Skeletal muscle cell (primary cell): ENCODE measurements around the gene MAPK11.
A peak's percentile ranks its signal among the peaks of the same experiment; 100 is the strongest.

Experiments used
- DNase-seq: peaks from one replicate; pipeline ENCODE4 v3.0.0-alpha.2; 2010; ENCODE audit warnings: low read depth
- H3K4me3 ChIP-seq: 2 replicates; pipeline ENCODE4 v1.5.1; 2011; ENCODE audit warnings: low read depth, mild to moderate bottlenecking, control low read depth, low read length, moderate library complexity

MAPK11 gene

DNA sequence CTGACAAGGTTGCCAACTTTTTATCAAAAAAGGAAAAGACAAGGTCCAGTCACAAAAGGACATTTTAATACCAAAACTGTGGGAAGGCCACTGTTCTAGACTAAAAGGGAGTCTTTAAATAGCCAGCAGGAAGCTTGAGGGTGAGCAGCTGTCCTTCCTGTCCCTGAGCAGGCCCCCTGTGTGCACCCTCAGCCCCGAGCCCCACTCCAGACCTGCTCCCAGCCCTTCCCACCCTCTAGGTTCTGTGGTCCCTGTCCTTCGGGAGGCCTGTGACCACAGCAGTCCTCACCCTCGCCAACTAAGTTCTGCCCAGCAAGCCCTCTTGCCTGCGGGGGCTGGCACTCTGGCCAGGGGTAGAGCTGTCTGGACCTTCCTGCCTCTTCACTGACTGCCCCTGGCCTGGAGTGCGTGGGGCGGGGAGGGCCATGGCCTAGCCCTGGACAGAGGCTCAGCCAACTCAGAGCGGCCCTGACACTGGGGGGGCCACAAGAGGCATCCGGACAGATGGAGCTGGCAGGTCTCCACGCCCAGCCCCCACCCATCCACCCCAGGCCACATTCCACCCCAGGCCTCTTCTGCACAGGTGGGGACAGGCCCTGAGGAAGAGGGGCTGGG, 38.9 kb upstream of the MAPK11 start:
- no peak overlapping the region for H3K4me3 ChIP-seq
- no peak for DNase-seq

DNA sequence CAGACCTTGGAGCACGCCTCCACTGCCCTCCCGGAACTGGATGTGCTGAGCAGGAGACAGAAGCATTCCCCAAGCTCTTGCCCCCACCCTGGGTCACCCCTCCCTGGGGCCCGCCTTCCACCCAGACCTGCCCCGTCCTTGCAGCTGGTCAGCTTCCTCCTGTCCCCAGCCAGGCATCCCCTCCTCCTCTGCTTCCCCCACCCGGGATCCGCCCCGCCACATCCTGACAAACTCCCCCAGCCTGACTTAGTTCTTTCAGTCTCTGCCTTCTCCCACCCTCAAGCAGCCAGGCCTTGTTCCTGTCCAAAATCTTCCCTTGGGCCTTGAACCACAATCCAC, 38.4 kb upstream of the MAPK11 start:
- DNase-seq = no peak
- H3K4me3 ChIP-seq = no peak overlapping the region

DNA sequence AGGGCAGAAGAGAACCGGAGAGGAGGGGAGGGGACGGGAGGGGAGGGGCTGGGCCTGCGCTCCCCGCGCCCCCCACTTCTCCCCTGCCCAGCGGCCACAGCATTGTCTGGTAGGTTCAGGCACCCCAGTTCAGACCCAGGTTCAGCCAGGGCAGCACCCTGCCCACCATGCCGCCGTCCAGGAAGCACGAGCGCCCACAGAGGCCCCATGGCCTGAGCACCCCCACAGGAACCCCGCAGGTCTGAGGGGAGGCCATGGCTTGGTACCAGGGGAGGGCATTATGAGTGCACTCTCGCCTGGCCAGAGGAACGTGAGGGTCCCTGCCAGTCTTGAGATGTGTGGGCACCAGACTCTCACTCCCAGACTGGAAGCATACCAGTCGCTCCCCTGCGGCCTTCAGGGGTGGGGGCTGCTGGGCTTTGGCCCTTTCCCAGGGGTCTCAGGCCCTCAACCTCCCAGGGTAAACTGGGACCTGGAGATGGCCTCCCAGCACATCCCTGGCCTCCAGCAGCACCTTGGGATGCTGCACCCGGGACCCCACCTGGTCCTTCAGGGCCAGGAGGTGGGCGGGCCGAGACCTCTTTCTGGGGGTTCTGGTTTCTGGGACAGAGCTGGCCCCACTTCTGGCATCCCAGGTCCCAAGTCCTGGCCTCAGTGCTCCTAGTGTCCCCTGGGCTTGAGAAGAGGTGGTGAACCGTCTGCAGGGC, 37.9 kb upstream of the MAPK11 start:
- no peak for DNase-seq
- no peak overlapping the region for H3K4me3 ChIP-seq

DNA sequence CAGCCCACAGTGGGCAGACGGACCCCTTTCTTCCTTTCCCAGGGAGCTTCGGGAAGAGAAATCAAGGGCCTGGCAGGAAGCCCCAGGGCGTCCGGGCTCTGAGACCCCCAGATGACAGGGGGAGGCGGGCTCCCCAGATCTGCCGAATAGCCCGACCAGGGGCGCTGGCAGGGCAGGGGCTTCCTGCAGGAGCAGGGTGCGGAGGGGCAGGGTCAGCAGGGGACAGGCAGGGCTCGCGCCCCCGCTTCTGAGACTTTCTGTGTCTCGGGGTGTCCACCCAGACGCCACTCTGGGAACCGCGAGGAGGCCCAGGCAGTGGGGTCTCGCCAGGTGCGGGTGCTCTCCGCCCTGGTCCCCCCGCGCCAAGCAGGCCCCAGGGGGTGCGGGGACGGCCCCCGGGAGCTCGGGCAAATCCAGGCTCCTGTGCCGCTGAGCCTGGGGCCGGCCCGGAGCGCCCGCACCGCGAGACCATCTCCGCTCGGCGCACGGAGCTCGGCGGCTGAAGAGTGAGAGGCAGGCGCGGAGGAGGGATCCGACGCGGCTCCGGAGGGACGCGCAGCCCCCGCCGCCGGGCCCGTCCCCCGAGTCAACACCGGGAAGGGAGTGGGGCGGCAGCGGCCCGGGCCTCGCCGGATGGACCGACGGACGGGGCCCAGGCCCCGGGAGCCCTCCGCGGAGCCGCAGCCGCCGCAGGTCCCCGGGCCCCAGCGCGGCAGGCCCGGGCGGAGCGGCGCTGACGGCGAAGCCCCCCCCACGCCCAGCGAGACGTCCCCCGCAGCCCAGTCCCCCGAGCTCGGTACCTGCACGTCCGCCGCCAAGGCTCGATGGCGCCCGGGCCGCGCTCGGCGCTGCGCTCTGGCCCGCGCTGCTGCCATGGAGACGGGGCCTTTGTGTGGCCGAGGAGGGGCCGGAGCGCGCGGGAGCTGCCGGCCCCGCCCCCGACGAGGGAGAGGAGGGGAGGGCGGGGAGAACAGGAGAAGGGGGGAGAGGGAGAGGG, 36.9 kb upstream of the MAPK11 start, which contains the start of gene PLXNB2:
Gene PLXNB2, minus strand, starts transcription at position 894 of the 997 bp plus-strand sequence. CDS start 17,062 bp downstream, outside the sequence.
- DNase-seq = no peak
- peak within 1 kb of the TSS; percentile 96 for H3K4me3 ChIP-seq

DNA sequence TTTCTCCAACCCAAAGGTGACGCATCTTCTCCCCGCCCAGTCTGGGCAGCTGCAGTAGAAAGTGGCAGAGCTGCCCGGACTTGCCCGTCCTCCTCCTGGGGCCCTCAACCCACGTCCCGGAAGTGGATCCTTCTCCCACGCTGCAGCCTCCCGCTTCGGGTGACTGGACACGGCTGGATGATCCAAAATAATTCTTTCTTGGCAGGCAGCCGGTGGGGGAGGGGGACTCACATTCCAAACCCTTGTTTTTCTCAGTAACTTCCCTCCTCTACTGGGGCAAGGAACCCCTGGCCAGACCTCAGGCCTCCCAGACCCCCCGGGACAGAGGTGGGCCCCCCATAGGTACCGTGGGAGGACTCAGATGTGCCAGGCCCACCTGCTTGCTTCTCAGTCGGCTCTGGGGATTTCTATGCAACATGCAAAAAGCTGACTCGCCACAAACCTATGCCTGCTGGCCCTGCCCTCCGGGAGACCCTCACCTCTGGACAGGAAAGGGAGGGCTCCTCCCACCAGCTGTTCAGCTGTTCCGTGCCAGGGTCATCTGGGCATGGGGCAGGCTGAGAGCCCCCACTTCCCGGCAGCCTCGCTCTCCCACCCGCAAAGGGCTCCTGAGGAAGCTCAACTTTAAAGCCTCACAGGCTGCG, 35.9 kb upstream of the MAPK11 start:
- H3K4me3 ChIP-seq = peak overlapping the region; percentile 96
- DNase-seq = peak; percentile 88

DNA sequence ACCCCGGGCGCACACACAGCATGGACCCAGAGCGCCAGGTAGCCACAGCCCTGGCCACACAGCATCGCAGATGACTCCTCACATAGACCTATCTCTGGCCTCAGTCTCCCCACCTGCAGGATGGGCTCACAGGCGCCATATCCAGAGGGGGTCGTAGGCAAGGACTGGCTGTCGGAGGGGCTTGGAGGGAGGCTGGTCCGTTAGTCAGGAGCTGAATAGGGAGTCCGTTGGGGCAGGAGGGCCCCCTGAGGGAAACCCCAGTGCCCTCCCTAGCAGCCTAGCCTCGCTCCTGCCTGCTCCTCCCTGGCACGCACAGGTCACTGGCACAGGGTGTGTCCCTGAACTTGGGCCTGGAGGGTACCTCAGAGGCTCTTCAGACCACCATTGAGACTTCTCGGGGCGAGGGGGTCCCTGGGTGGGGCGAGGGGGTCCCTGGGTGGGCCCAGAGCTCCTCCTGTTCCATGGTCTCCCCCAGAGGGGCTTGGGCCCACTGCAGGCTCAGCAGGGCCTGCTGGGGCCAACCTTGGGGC, 35.3 kb upstream of the MAPK11 start:
- peak overlapping the region; percentile 96 for H3K4me3 ChIP-seq
- DNase-seq = no peak

DNA sequence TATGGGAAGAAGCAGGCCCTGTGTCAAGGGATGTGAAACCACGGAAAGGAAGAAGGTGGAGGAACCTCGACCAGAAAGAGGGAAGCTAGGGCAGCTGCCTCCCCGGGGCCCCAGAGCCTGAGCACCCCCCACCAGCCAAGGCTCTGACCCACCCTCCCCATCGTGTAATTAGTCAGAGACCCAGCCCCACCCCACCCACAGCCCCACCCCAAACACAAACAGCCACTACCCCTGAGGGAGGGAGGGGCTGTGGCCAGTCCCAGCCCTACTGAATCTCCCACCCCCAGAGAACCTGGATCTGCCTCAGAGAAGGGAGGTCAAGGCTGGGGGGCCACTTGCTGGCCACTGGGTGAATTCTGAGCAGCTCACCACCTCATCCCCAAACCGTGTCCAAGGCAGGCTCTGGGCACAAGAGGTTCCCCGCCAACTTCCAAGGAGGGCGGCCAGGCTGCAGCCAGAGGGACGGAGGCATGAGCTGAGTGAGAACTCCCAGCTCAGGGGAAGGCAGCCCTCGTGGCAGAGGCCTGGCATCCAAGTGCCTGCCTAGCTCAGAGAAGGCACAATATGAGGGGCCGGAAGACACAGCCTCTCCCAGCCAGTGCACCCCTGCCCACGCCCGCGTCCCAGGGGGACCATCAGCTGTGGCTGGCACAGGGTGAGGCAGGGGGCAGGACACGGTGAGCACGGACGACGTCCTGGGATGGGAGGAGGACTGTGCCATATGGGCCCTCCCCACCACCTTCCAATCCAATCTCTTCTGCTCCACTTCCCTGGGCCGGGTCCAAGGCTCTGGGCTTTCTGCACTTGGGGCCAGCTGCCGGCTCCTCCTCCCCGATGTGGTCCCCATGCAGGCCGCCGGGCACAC, 34.6 kb upstream of the MAPK11 start:
- no peak for DNase-seq
- peak overlapping the region; percentile 96 for H3K4me3 ChIP-seq

DNA sequence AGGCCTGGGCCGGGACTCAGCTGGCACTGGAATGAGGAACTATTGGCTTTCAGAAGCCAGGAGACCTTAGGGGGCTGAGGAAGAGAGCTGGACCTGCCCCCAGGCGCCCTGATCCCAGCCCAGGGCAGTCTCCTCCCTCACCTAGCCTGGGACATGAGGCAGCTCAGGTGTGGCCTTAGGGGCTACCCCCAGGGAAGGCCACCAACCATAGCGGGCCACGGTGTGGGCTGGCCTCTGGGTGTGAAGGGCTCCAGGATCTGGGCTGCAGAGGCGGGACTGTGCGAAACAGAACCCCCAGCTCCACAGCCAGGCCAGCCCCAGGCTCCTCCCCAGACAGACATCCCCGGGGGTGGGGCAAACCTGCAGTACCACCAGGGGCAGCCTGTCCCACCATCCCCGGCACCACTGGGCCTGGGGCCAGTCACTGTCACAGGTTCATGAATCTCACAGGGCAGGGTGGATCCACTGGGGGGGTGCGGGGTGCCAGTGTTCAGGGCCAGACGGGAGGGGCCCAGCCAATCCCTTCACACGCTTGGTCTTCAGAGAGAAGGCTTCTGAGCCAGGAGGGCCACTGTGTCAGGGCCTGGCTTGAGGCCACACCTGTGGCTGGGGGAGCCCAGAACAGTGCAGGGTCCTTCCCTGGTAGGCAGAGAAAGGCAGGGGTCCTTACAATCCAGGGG, 33.8 kb upstream of the MAPK11 start:
- H3K4me3 ChIP-seq = no peak overlapping the region
- DNase-seq = no peak

DNA sequence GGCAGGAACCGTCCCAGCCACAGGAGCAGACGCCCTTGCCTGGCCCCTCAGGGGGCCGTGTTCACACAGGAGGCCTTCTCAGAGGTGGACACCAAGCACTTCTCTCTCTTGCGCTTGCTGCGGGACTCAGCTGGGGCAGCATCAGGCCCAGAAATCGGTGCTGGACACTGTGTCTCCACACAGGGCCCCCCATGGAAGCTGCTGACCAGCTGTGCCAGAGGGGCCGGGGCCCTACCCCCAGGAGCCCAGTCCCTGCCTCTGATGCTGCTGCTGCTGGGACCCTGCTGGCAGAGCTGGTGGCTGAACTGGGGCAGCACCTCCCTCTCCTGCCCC, 33.3 kb upstream of the MAPK11 start:
- no peak for DNase-seq
- no peak overlapping the region for H3K4me3 ChIP-seq

DNA sequence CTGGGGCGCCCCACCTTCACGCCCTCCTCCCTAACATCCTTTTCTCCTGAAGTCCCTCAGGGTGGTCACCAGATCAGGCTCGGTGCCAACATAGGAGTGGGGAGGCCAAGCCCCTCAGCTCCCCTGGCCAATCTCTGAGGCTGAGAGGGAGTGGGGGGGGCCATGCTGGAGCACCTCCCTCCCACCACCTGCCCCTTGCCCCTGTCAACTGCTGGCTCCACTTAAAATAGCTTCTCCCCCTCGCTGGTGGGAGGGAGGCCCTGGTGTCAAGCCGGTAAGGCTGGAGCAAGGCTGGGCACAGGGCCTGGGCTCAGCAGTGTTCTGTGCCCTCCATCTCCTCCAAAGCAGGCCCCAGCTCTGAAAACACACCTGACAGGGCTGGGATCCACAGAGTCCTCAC, 32.4 kb upstream of the MAPK11 start:
- no peak overlapping the region for H3K4me3 ChIP-seq

DNA sequence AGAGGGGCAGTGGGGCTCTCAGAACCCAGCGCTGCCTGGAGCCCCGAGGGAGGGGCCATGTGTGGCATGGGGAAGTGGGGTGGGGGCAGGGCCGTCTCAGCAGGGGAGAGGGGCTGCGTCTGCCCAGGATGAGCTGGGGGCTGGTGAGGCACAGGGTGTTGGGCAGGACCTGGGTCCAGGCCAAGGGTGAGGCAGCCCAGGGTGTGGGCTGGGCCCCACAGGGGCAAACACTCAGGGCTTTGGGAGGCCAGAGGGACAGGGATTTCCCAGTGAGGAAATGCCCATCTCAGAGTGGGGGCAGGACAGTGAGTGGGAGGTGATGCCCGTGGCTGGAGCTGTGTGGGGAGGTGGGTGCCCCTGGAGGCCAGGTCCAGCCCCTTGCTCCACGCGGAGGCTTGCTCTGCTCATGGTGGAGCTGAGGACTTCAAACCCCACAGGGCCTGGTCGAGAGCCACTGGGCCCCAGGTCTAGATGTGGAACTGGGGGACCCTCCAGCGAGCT, 31.9 kb upstream of the MAPK11 start:
- no peak for DNase-seq
- H3K4me3 ChIP-seq = no peak overlapping the region

More for the DNA sequence above, 32.4 kb upstream of the MAPK11 start:
- no peak for DNase-seq

DNA sequence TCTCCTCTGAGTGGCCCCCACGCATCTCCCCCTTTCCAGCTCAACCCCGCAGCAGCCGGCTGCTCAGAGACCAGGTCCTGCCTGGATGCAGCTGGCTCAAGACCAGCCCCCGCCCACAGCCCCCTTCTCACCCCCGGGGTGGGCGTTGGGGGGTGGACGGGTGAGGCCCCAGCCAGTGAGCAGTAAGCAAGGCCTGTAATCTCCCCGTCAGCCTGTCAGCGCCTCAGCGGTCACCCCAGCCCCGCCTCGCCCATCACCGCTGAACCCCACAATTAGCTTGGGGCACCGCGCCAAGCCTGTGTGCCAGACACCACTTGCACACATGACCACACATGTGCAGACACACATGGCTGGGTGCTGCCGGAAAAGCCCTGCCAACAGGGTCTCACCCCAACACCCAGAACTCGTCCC, 31.4 kb upstream of the MAPK11 start:
- peak overlapping the region; percentile 1 for H3K4me3 ChIP-seq
- DNase-seq = no peak

DNA sequence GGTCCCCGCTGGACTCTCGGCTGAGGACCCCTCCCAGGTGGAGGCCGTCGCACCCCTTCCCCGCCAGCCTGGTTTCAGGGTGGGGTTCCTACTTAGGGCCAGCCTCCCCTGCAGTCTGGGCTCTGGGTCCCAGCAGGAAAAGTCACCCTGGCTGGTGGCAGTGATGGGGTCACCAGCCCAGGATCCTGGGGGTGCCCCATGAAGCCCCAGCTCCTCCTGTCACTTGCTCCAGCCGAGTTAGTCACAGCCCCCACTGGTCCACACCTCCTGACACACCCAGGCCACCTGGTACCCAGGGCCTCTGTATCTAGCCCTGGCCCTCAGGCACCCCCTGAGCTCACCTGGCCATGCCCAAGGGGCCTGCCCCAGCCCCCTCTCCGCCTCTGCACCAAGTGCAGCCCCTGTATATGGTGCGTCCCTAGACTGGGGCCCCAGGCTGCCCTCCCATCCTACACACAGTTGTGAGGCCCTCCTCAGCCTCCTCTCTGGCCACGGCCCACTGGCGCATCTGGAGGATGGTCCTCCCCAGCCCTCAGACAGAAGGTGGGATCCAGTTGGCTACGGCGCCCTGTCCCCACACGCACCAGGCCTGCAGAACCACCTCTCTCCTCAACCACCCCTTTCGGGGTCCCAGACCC, 30.6 kb upstream of the MAPK11 start:
- DNase-seq = no peak
- no peak overlapping the region for H3K4me3 ChIP-seq

DNA sequence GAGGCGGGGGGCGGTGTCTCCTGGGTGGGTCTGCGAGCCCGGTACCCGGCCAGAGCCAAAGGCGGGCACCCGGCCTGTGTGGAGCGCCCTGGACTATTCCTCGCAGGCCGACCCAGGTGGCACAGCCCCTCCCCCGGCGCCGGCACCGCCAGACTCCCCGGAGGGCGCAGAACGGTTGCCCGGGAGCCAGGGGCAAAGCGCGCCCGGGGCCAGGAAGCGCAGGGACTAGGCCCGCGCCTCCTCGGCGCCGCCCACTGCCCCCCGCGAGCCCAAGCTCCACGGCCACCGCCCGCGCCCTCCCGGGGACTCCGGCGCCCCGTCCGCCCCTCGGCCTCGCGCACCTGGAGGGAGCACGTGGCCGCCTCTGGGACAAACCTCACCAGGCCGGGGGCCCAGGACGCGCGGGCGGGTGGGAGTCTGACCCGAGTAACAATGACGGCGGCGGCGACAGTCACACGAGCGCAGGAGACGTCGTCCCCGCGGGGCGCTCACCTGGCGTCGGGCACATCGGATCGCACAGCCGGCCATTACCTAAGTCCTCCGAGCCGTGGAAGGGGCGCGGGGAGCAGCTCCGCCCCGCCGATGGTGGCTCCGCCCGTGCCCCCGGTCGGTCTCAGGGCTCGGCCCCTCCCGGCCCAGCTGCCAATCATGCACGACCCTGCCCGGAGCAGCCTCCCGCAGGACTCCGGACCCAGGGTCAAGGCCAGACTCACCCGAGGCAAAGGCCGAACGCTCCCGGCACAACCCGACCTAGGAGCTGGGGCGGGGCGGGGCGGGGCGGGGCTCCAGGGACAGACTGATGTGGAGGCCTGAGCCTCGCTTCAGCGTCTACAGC, 29.8 kb upstream of the MAPK11 start:
- peak overlapping the region; percentile 15 for H3K4me3 ChIP-seq

DNA sequence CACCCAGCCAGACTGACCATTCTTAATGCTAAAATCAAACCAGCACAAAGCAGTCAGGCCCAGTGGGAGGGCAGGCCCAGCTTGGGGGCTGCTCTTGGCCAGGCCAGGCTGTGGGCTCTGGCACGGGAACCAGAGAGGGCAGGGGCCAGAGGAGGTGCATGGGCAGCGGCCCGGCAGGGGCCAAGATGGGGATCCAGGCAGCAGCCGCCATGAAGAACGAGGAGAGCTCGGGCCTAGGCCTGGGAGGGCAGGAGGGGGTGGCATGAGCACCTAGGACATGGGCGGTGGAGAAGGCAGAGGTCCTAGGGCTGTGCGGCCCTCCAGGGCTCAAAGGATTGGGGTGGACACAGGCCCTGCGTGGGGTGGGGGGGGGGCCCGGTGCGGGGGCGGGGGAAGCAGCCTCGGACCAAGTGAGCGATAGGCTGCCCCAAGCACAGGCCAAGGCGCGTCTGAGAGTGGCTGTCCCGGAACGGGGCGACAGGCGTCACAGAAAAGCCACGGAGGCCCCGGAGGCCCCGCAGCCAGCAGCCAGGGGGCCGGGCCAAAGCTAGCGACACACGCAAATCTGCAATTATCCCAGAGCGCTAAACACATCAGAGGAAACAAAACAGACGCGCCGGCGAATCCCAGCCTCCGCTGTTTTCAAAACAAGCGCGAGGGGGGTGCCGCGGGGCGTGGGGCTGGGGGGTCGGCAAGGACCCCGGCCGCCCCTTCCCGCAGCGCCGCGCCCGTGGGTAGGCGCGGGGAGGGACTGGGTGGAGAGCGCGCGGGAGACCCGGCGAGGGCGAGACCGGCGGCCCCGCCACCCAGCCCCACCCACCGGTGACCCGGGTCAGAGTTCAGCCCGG, 29.0 kb upstream of the MAPK11 start:
- no peak for DNase-seq
- peak overlapping the region; percentile 7 for H3K4me3 ChIP-seq

More for the DNA sequence above, 29.8 kb upstream of the MAPK11 start:
- DNase-seq = no peak

DNA sequence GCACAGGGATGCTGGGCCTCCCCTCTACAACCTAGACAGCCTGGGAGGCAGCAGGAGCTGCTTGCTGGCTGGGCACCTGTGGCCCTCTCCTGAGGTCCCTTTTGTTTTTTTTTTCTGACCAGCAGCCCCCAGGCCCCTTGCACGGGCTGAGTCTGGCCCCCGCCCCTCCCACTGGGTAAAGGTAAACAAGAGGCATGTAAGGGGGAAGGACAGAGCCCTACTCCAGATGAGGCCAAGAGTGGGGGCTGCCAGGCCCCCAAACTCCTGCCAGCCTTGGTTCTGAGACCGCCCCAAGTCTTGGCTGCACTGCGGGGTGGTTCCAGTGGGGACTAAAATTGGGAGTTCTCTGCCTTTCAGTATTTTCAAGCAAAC, 28.1 kb upstream of the MAPK11 start:
- DNase-seq = no peak
- H3K4me3 ChIP-seq = no peak overlapping the region
